Measurements from ENCODE around the gene PNPO.

PNPO gene

GRCh38 chr17:47897561-47897960 is 43.8 kb upstream of the PNPO start:
- in situ Hi-C loops (cut with MboI; ENCODE audit: low pct_unique_long_range_greater_than_20kb, low sequenced_read_pairs, unreplicated experiment) = no loop called here
- DNase-seq (ENCODE audit: low spot score) = no peak
- TF ChIP-seq CTCF (IDR thresholded peaks at IDR 0.05; ENCODE audit: extremely low read depth, insufficient read depth, missing control alignments) = no peak

GRCh38 chr17:47898241-47898640 is 43.1 kb upstream of the PNPO start:
- in situ Hi-C loops (cut with MboI; ENCODE audit: low pct_unique_long_range_greater_than_20kb, low sequenced_read_pairs, unreplicated experiment) = no loop called here
- no peak for TF ChIP-seq CTCF (IDR thresholded peaks at IDR 0.05; ENCODE audit: extremely low read depth, insufficient read depth, missing control alignments)
- DNase-seq (ENCODE audit: low spot score) = no peak

- TF ChIP-seq CTCF (IDR thresholded peaks at IDR 0.05; ENCODE audit: extremely low read depth, insufficient read depth, missing control alignments) = no peak
- in situ Hi-C loops (cut with MboI; ENCODE audit: low pct_unique_long_range_greater_than_20kb, low sequenced_read_pairs, unreplicated experiment) = no loop called here
Measured at GRCh38 chr17:47899643-47900042, 41.7 kb upstream of the PNPO start.

GRCh38 chr17:47901423-47901822 is 39.9 kb upstream of the PNPO start:
- in situ Hi-C loops (cut with MboI; ENCODE audit: low pct_unique_long_range_greater_than_20kb, low sequenced_read_pairs, unreplicated experiment) = no loop called here

More at GRCh38 chr17:47899643-47900042, 41.7 kb upstream of the PNPO start:
- no peak for DNase-seq (ENCODE audit: low spot score)

GRCh38 chr17:47902039-47902744 is 39.2 kb upstream of the PNPO start:
- DNase-seq (ENCODE audit: low spot score) = no peak
- in situ Hi-C loops (cut with MboI; ENCODE audit: low pct_unique_long_range_greater_than_20kb, low sequenced_read_pairs, unreplicated experiment) = no loop called here
- TF ChIP-seq CTCF (IDR thresholded peaks at IDR 0.05; ENCODE audit: extremely low read depth, insufficient read depth, missing control alignments) = no peak

More at GRCh38 chr17:47901423-47901822, 39.9 kb upstream of the PNPO start:
- no peak for DNase-seq (ENCODE audit: low spot score)
- TF ChIP-seq CTCF (IDR thresholded peaks at IDR 0.05; ENCODE audit: extremely low read depth, insufficient read depth, missing control alignments) = no peak

GRCh38 chr17:47905221-47905733 is 36.1 kb upstream of the PNPO start:
- no peak for DNase-seq (ENCODE audit: low spot score)
- in situ Hi-C loops (cut with MboI; ENCODE audit: low pct_unique_long_range_greater_than_20kb, low sequenced_read_pairs, unreplicated experiment) = no loop called here
- TF ChIP-seq CTCF (IDR thresholded peaks at IDR 0.05; ENCODE audit: extremely low read depth, insufficient read depth, missing control alignments) = no peak
